K562 treated with DMSO at 1 percent for 4 hours (cell line): ENCODE measurements around the gene MUC5AC. TPM values are rescaled to one million over a fixed set of nuclear protein-coding genes. Genes with fewer than 3 reads are reported as not detected.

Experiments used
- total RNA-seq: library from RNA; unstranded; fragments of 300-600 nt; gene quantifications from 2 replicates; pipeline ENCODE4 v1.2.3, GENCODE V29; 2022; ENCODE audit not compliant: insufficient read depth

MUC5AC gene
- total RNA-seq = not detected in 2 replicates

GRCh38 chr11:1157645-1158591 lies at the start of gene MUC5AC:
Gene MUC5AC, plus strand, starts transcription at chr11:1157953. Its CDS starts 47 bp downstream, at chr11:1158000.

GRCh38 chr11:1222491-1223345 lies 65.0 kb downstream of the MUC5AC start, which contains the start of gene MUC5B:
Gene MUC5B, plus strand, starts transcription at chr11:1223066. Its CDS starts 58 bp downstream, at chr11:1223124.

Other genes starting within 250 kb of the MUC5AC start
- gene CHID1, start 247.1 kb upstream of the MUC5AC start, total RNA-seq = 66.3 and 73.9 TPM in 2 replicates
- gene AP2A2, start 232.1 kb upstream of the MUC5AC start, total RNA-seq = 36.8 TPM in 2 replicates
- not detected in 2 replicates for gene MUC6, start 121.2 kb upstream of the MUC5AC start, total RNA-seq
- not detected in 2 replicates for gene MUC2, start 83.1 kb upstream of the MUC5AC start, total RNA-seq
- not detected in 2 replicates for gene MUC5B, start 65.1 kb downstream of the MUC5AC start, total RNA-seq
- 37.9 and 41.7 TPM in 2 replicates for gene TOLLIP, start 151.7 kb downstream of the MUC5AC start, total RNA-seq
- not detected in 2 replicates for gene BRSK2, start 232.0 kb downstream of the MUC5AC start, total RNA-seq